ENCODE measurements around the gene SNED1.

Gene SNED1

GRCh38 chr2:241066171-241066892, 67.9 kb downstream of the SNED1 start:
- CTCF ChIA-PET = interaction anchor here (0.8 to 1.7 kb wide), 2 partner anchors 12 to 27 kb away, joined by 3 to 4 read pairs; no protein-coding TSS in a partner anchor
- POLR2A ChIA-PET = interaction anchor here (0.6 kb wide), 1 partner anchor 22 kb away, joined by 3 read pairs; no protein-coding TSS in a partner anchor
- no peak overlapping the region for H3K27ac ChIP-seq (ENCODE audit: extremely low read depth, low read depth, low read length)
- no peaks in the 10 kb centered on the region for H3K4me1 ChIP-seq (ENCODE audit: control insufficient read depth, insufficient read depth, low read length)
- H3K36me3 ChIP-seq (ENCODE audit: control insufficient read depth in 2 of 2, insufficient read depth in 1 of 2, low read length in 2 of 2) = no peaks in the 10 kb centered on the region
- TF ChIP-seq ZNF146 (tag by site-specific recombination; IDR thresholded peaks at IDR 0.05) (no peak), KLF9 (tag by site-specific recombination; IDR thresholded peaks at IDR 0.05; ENCODE audit: low read depth) (no peak), TSHZ1 (tag by site-specific recombination; IDR thresholded peaks at IDR 0.05; ENCODE audit: borderline replicate concordance) (no peak), ZNF26 (tag by site-specific recombination; IDR thresholded peaks at IDR 0.05) (no peak), PRDM1 (tag by site-specific recombination; IDR thresholded peaks at IDR 0.05) (no peak), ZSCAN16 (tag by site-specific recombination; IDR thresholded peaks at IDR 0.05) (no peak), ZNF211 (tag by site-specific recombination; IDR thresholded peaks at IDR 0.05; ENCODE audit: low read depth) (no peak), ZBTB8A (tag by site-specific recombination; IDR thresholded peaks at IDR 0.05) (no peak), SP7 (tag by site-specific recombination; IDR thresholded peaks at IDR 0.05) (no peak), ZNF19 (tag by site-specific recombination; IDR thresholded peaks at IDR 0.05; ENCODE audit: low read depth) (no peak), ZNF704 (tag by site-specific recombination; IDR thresholded peaks at IDR 0.05) (no peak), SALL2 (tag by site-specific recombination; IDR thresholded peaks at IDR 0.05; ENCODE audit: borderline replicate concordance) (no peak)
- no peak overlapping the region for H3K4me3 ChIP-seq (ENCODE audit: low read depth, low read length)
- no peaks in the 10 kb centered on the region for H3K9me3 ChIP-seq (ENCODE audit: control insufficient read depth, insufficient read depth, low read depth, low read length)

- TF ChIP-seq REST (tag by site-specific recombination; IDR thresholded peaks at IDR 0.05) (peak; percentile 89), ZNF692 (tag by site-specific recombination; IDR thresholded peaks at IDR 0.05) (no peak)
- ChIA-PET POLR2A (no interaction called here), CTCF (interaction anchor here (0.8 to 1.7 kb wide), 2 partner anchors 12 to 27 kb away, joined by 3 to 4 read pairs; no protein-coding TSS in a partner anchor)
- H3K4me3 ChIP-seq (ENCODE audit: low read depth, low read length) = no peak overlapping the region
- no peaks in the 10 kb centered on the region for H3K9me3 ChIP-seq (ENCODE audit: control insufficient read depth, insufficient read depth, low read depth, low read length)
- no peaks in the 10 kb centered on the region for H3K36me3 ChIP-seq (ENCODE audit: control insufficient read depth in 2 of 2, insufficient read depth in 1 of 2, low read length in 2 of 2)
- no peak overlapping the region for H3K27ac ChIP-seq (ENCODE audit: extremely low read depth, low read depth, low read length)
- no peaks in the 10 kb centered on the region for H3K4me1 ChIP-seq (ENCODE audit: control insufficient read depth, insufficient read depth, low read length)
Observed at GRCh38 chr2:241066893-241067341, 68.5 kb downstream of the SNED1 start.
